Endodermal cell (in vitro differentiated cells): Measurements from ENCODE around the gene PFDN2. TPM values are rescaled to one million over a fixed set of nuclear protein-coding genes. Genes with fewer than 3 reads are reported as not detected.

Experiments used
- DNase-seq: peaks from one replicate; pipeline ENCODE4 v3.0.0-alpha.2; 2017
- H3K27ac ChIP-seq: 2 replicates; pipeline ENCODE4 v1.5.1; 2013; ENCODE audit warnings: mild to moderate bottlenecking, low read depth, low read length, moderate library complexity
- H3K27me3 ChIP-seq: 2 replicates; pipeline ENCODE4 v1.6.1; 2013; ENCODE audit warnings: mild to moderate bottlenecking, low read length, moderate library complexity; ENCODE audit not compliant: insufficient read depth, control insufficient read depth, poor library complexity, severe bottlenecking
- H3K36me3 ChIP-seq: 2 replicates; pipeline ENCODE4 v1.7.0; 2013; ENCODE audit warnings: mild to moderate bottlenecking, low read length, moderate library complexity; ENCODE audit not compliant: control insufficient read depth, insufficient read depth
- H3K4me1 ChIP-seq: one replicate; pipeline ENCODE4 v1.7.0; 2013; ENCODE audit warnings: low read length; ENCODE audit not compliant: control insufficient read depth, insufficient read depth
- H3K4me3 ChIP-seq: 2 replicates; pipeline ENCODE4 v1.5.1; 2013; ENCODE audit warnings: mild to moderate bottlenecking, low read length, moderate library complexity
- H3K9ac ChIP-seq: 2 replicates; pipeline ENCODE4 v1.6.1; 2013; ENCODE audit warnings: mild to moderate bottlenecking, low read length, moderate library complexity; ENCODE audit not compliant: poor library complexity, severe bottlenecking; ENCODE audit errors: extremely low read depth
- H3K9me3 ChIP-seq: 2 replicates; pipeline ENCODE4 v1.6.1; 2013; ENCODE audit warnings: mild to moderate bottlenecking, low read length, moderate library complexity; ENCODE audit not compliant: control insufficient read depth
- H3K27ac Mint-ChIP-seq: 2 replicates; pipeline ENCODE4 v1.8.0; 2020; ENCODE audit warnings: mixed read lengths
- H3K27me3 Mint-ChIP-seq: 2 replicates; pipeline ENCODE4 v1.8.0; 2021; ENCODE audit warnings: mild to moderate bottlenecking, mixed read lengths; ENCODE audit not compliant: insufficient read depth
- H3K36me3 Mint-ChIP-seq: 2 replicates; pipeline ENCODE4 v1.8.0; 2020; ENCODE audit warnings: low read depth, mixed read lengths
- H3K4me1 Mint-ChIP-seq: 2 replicates; pipeline ENCODE4 v1.8.0; 2020; ENCODE audit warnings: mixed read lengths
- H3K4me3 Mint-ChIP-seq: 2 replicates; pipeline ENCODE4 v1.8.0; 2020; ENCODE audit warnings: mild to moderate bottlenecking, moderate library complexity, mixed read lengths
- H3K9me3 Mint-ChIP-seq: 2 replicates; pipeline ENCODE4 v1.8.0; 2020; ENCODE audit warnings: mild to moderate bottlenecking, mixed read lengths
- WGBS, 2 experiments: methylation state at CpG; one replicate each; pipeline versions ENCODE4 v1.1.5 to v1.1.7; 2013; ENCODE audit warnings: missing lambda C conversion rate in 2 of 2, mixed read lengths in 1 of 2; ENCODE audit not compliant: insufficient coverage in 1 of 2, insufficient read length in 1 of 2; 5-methylcytosine and 5-hydroxymethylcytosine counted together
- total RNA-seq, 2 donors: library from RNA; stranded (reverse); fragmentation: NEBNext Ultra II Directional in 1 of 2; extraction: Animal tissue kit (Norgen Biotek cat#: 25700) in 1 of 2; gene quantifications; 2 replicates in 1 of 2; 3 replicates in 1 of 2; pipeline ENCODE4 v1.2.1, GENCODE V29; 2021
- TF ChIP-seq, protein P1 (sequence below): fragments of 200-600 bp; sonication (generic); conservative IDR thresholded peaks from 2 replicates; pipeline ENCODE4 v1.5.0; 2021; ENCODE audit warnings: antibody characterized with exemption, mild to moderate bottlenecking

The PFDN2 gene
- total RNA-seq, 2 donors from 2014 or later = 62.9 to 95.7 TPM

DNA sequence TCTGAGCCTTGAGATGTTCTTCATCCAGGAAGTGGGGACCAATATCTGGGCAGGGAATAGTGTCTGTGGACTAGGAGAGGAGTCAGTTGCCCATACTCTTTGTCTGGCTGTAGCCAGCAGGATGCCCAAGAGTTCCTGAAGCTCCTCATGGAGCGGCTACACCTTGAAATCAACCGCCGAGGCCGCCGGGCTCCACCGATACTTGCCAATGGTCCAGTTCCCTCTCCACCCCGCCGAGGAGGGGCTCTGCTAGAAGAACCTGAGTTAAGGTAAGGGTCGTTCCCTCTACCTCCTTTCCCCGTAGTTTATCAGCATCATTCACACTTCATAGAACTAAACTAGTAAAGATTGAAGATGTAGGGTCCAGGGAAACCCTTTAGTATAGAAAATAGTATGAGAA is 45.0 kb upstream of the PFDN2 start:
- H3K27ac Mint-ChIP-seq = no peak overlapping the region
- H3K4me1 Mint-ChIP-seq = peaks cover 28% of the 10 kb centered on the region

GRCh38 chr1:161162052-161162451 is 44.2 kb upstream of the PFDN2 start:
- 86 to 94% methylated on average over 3 to 7 of the region's 7 CpGs for WGBS, 2 experiments

More for the DNA sequence above, 45.0 kb upstream of the PFDN2 start:
- peaks cover 5% of the 10 kb centered on the region for H3K4me1 ChIP-seq
- H3K9me3 ChIP-seq = no peaks in the 10 kb centered on the region
- DNase-seq = no peak
- H3K27me3 Mint-ChIP-seq = no peaks in the 10 kb centered on the region
- H3K4me3 Mint-ChIP-seq = no peak overlapping the region
- H3K36me3 Mint-ChIP-seq = peaks cover 26% of the 10 kb centered on the region
- TF ChIP-seq, protein P1, sequence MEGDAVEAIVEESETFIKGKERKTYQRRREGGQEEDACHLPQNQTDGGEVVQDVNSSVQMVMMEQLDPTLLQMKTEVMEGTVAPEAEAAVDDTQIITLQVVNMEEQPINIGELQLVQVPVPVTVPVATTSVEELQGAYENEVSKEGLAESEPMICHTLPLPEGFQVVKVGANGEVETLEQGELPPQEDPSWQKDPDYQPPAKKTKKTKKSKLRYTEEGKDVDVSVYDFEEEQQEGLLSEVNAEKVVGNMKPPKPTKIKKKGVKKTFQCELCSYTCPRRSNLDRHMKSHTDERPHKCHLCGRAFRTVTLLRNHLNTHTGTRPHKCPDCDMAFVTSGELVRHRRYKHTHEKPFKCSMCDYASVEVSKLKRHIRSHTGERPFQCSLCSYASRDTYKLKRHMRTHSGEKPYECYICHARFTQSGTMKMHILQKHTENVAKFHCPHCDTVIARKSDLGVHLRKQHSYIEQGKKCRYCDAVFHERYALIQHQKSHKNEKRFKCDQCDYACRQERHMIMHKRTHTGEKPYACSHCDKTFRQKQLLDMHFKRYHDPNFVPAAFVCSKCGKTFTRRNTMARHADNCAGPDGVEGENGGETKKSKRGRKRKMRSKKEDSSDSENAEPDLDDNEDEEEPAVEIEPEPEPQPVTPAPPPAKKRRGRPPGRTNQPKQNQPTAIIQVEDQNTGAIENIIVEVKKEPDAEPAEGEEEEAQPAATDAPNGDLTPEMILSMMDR = no peak
- no peak overlapping the region for H3K4me3 ChIP-seq
- no peaks in the 10 kb centered on the region for H3K9me3 Mint-ChIP-seq
- H3K27ac ChIP-seq = no peak overlapping the region
- no peaks in the 10 kb centered on the region for H3K27me3 ChIP-seq
- peaks cover 44% of the 10 kb centered on the region for H3K36me3 ChIP-seq
- H3K9ac ChIP-seq = no peak overlapping the region
- 87 to 97% methylated on average over 3 to 9 of the region's 10 CpGs for WGBS, 2 experiments

DNA sequence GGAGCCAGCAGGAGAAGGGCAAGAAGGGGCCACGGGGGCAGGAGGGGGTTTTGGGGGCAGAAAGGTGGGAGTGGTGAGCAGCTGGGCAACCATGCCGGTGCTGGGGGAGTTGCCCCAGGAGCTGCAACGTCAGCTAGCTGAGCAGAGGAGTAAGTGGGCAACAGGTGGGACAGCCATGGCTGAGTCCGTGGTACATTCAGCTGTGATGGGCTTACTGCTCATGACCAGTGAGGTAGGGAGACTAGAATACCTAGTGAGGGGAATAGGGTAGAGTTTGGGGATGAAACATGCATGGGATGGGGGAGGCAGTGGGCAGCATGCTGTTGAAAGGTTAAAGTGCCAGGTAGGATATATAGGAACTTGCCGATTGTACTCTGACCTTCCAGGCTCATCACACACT is 43.8 kb upstream of the PFDN2 start:
- Mint-ChIP-seq H3K27me3 (no peaks in the 10 kb centered on the region), H3K36me3 (peaks cover 35% of the 10 kb centered on the region), H3K9me3 (no peaks in the 10 kb centered on the region), H3K4me1 (peaks cover 23% of the 10 kb centered on the region), H3K4me3 (no peak overlapping the region), H3K27ac (peak overlapping the region; percentile 57)
- TF ChIP-seq, protein P1 = no peak
- H3K9ac ChIP-seq = no peak overlapping the region
- no peak for DNase-seq
- H3K9me3 ChIP-seq = no peaks in the 10 kb centered on the region
- peaks cover 5% of the 10 kb centered on the region for H3K4me1 ChIP-seq
- H3K36me3 ChIP-seq = peaks cover 55% of the 10 kb centered on the region
- no peak overlapping the region for H3K27ac ChIP-seq
- no peak overlapping the region for H3K4me3 ChIP-seq
- H3K27me3 ChIP-seq = no peaks in the 10 kb centered on the region
- 91 to 94% methylated on average over 3 to 5 of the region's 5 CpGs for WGBS, 2 experiments

More at GRCh38 chr1:161162052-161162451, 44.2 kb upstream of the PFDN2 start:
- Mint-ChIP-seq H3K4me1 (peaks cover 26% of the 10 kb centered on the region), H3K27me3 (no peaks in the 10 kb centered on the region), H3K36me3 (peaks cover 32% of the 10 kb centered on the region), H3K9me3 (no peaks in the 10 kb centered on the region), H3K4me3 (no peak overlapping the region), H3K27ac (peak overlapping the region; percentile 57)
- TF ChIP-seq, protein P1 = no peak
- Histone ChIP-seq H3K9me3 (no peaks in the 10 kb centered on the region), H3K27me3 (no peaks in the 10 kb centered on the region), H3K27ac (no peak overlapping the region), H3K4me1 (peaks cover 5% of the 10 kb centered on the region), H3K36me3 (peaks cover 52% of the 10 kb centered on the region), H3K4me3 (no peak overlapping the region), H3K9ac (no peak overlapping the region)
- no peak for DNase-seq
